Loucy (cell line): ENCODE data around the gene NIPSNAP3A.
A peak's percentile ranks its signal among the peaks of the same experiment; 100 is the strongest.

ENCODE experiments used
- H2AFZ ChIP-seq: fragments of 200-600 bp; sonication (generic); 2 replicates; pipeline ENCODE4 v1.6.0; 2016; ENCODE audit warnings: antibody characterized with exemption, mild to moderate bottlenecking, low read length, moderate library complexity
- H3F3A ChIP-seq: fragments of 200-600 bp; 2 replicates; pipeline ENCODE4 v1.6.0; 2016; ENCODE audit warnings: antibody characterized with exemption, low read depth, mild to moderate bottlenecking
- H3K27me3 ChIP-seq: fragments of 200-600 bp; sonication (generic); 2 replicates; pipeline ENCODE4 v1.6.1; 2014; ENCODE audit warnings: low read length, mild to moderate bottlenecking; ENCODE audit not compliant: insufficient read depth, poor library complexity, severe bottlenecking
- H3K36me3 ChIP-seq: fragments of 200-600 bp; sonication (generic); 2 replicates; pipeline ENCODE4 v1.6.1; 2016; ENCODE audit warnings: low read length; ENCODE audit not compliant: insufficient read depth
- H3K4me1 ChIP-seq: fragments of 200-600 bp; sonication (generic); 2 replicates; pipeline ENCODE4 v1.5.1; 2014; ENCODE audit warnings: low read length, mild to moderate bottlenecking; ENCODE audit not compliant: insufficient read depth, poor library complexity, severe bottlenecking
- H3K4me2 ChIP-seq: fragments of 200-600 bp; sonication (generic); 2 replicates; pipeline ENCODE4 v1.6.0; 2014; ENCODE audit warnings: antibody characterized with exemption, low read length, low read depth, mild to moderate bottlenecking; ENCODE audit not compliant: poor library complexity, severe bottlenecking
- H3K4me3 ChIP-seq: fragments of 200-600 bp; sonication (generic); 2 replicates; pipeline ENCODE4 v1.5.1; 2014; ENCODE audit warnings: low read length, mild to moderate bottlenecking, mixed read lengths; ENCODE audit not compliant: poor library complexity, severe bottlenecking
- H3K79me2 ChIP-seq: fragments of 200-600 bp; sonication (generic); 2 replicates; pipeline ENCODE4 v1.6.1; 2014; ENCODE audit warnings: low read length; ENCODE audit not compliant: insufficient read depth
- H3K9ac ChIP-seq: fragments of 200-600 bp; sonication (generic); 2 replicates; pipeline ENCODE4 v1.6.0; 2014; ENCODE audit warnings: mild to moderate bottlenecking, low read depth, low read length, moderate library complexity; ENCODE audit not compliant: poor library complexity, severe bottlenecking
- H3K9me2 ChIP-seq: fragments of 200-600 bp; sonication (generic); replicated peaks from 2 replicates; pipeline ENCODE4 v1.6.1; 2016; ENCODE audit warnings: low read depth, low read length, mixed read lengths
- H3K9me3 ChIP-seq: fragments of 200-600 bp; sonication (generic); 2 replicates; pipeline ENCODE4 v1.6.1; 2014; ENCODE audit warnings: mild to moderate bottlenecking, antibody characterized with exemption, low read length, low read depth; ENCODE audit not compliant: insufficient read depth
- H4K20me1 ChIP-seq: fragments of 200-600 bp; sonication (generic); 2 replicates; pipeline ENCODE4 v1.6.0; 2014; ENCODE audit warnings: antibody characterized with exemption, low read length, mild to moderate bottlenecking; ENCODE audit not compliant: insufficient read depth, poor library complexity, severe bottlenecking
- EZH2phosphoT487 ChIP-seq: fragments of 200-600 bp; IDR thresholded peaks from 2 replicates; pipeline ENCODE4 v1.6.1; 2018; ENCODE audit warnings: antibody characterized with exemption, mild to moderate bottlenecking, moderate library complexity, borderline replicate concordance
- TF ChIP-seq, protein P1 (sequence below): fragments of 200-600 bp; sonication (generic); conservative IDR thresholded peaks from 2 replicates; pipeline ENCODE4 v1.5.1; 2014; ENCODE audit warnings: mild to moderate bottlenecking, antibody characterized with exemption, low read length

Gene NIPSNAP3A

DNA sequence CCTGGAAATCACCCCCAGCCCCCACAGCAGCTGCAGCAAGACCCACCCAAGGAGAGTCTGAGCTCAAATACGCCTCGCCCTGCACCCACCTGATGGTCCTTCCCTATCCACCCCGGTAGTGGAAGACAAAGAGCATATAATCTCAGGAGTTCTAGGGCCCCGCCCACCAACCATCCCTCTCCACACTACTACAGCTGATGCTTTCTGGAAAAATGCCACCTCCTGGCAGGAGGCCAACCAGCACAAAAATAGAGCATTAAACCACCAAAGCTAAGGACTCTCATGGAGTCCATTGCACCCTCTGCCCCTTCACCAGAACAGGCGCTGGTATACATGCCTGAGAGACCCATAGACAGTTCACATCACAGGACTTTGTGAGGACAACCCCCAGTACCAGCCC lies 22.5 kb upstream of the NIPSNAP3A start:
- H3K79me2 ChIP-seq: no peaks in the 10 kb centered on the region
- no peak overlapping the region for H3K4me3 ChIP-seq
- no peaks in the 10 kb centered on the region for H3K27me3 ChIP-seq
- H3F3A ChIP-seq: no peaks in the 10 kb centered on the region
- no peak overlapping the region for H3K9ac ChIP-seq
- TF ChIP-seq EZH2phosphoT487: no peak
- TF ChIP-seq, protein P1, sequence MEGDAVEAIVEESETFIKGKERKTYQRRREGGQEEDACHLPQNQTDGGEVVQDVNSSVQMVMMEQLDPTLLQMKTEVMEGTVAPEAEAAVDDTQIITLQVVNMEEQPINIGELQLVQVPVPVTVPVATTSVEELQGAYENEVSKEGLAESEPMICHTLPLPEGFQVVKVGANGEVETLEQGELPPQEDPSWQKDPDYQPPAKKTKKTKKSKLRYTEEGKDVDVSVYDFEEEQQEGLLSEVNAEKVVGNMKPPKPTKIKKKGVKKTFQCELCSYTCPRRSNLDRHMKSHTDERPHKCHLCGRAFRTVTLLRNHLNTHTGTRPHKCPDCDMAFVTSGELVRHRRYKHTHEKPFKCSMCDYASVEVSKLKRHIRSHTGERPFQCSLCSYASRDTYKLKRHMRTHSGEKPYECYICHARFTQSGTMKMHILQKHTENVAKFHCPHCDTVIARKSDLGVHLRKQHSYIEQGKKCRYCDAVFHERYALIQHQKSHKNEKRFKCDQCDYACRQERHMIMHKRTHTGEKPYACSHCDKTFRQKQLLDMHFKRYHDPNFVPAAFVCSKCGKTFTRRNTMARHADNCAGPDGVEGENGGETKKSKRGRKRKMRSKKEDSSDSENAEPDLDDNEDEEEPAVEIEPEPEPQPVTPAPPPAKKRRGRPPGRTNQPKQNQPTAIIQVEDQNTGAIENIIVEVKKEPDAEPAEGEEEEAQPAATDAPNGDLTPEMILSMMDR: no peak
- H3K4me1 ChIP-seq: no peaks in the 10 kb centered on the region
- H4K20me1 ChIP-seq: no peaks in the 10 kb centered on the region
- no peaks in the 10 kb centered on the region for H3K9me2 ChIP-seq
- H3K4me2 ChIP-seq: no peak overlapping the region
- H2AFZ ChIP-seq: no peak overlapping the region
- no peaks in the 10 kb centered on the region for H3K9me3 ChIP-seq
- no peaks in the 10 kb centered on the region for H3K36me3 ChIP-seq

DNA sequence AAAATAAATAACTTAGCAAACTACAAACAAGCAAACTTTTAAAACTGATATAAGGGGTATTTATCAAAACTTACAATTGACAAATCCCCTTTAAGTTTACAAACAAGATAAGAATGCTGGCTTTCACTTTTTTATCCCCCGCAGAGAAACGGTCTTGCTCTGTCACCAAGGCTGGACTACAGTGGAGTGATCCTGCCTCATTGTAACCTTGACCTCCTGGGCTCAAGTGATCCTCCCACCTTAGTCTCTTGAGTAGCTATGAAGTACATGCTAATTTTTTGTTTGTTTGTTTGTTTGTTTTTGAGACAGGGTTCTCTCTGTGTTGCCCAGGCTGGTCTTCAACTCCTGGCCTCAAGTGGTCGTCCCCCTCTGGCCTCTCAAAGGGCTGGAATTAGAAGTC lies 9.0 kb upstream of the NIPSNAP3A start:
- Histone ChIP-seq H3K4me1 (no peaks in the 10 kb centered on the region), H4K20me1 (no peaks in the 10 kb centered on the region), H3K36me3 (no peaks in the 10 kb centered on the region), H3K9ac (no peak overlapping the region), H3K27me3 (no peaks in the 10 kb centered on the region), H3K9me3 (no peaks in the 10 kb centered on the region), H3K4me3 (no peak overlapping the region), H3K4me2 (no peak overlapping the region), H3K9me2 (no peaks in the 10 kb centered on the region), H2AFZ (no peak overlapping the region), H3F3A (no peaks in the 10 kb centered on the region), H3K79me2 (no peaks in the 10 kb centered on the region)
- TF ChIP-seq, protein P1: no peak
- no peak for TF ChIP-seq EZH2phosphoT487

DNA sequence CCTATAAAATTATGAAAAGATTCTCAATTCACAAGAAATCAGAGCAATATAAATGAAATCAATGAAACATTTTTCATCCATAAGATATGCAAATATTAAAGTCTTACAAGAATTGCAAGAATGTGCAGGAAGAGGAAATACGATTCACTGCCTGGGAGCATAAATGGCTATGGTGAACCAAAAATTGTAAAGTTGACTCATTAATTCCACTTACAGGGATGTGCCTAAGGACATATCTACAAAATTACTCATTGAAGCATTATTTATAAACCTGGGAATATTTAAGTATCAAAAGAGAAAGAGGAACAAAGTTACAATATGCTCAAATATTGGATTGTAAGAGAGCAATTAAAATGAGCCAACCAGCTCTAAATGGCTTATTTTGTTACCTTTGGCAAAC lies 6.9 kb upstream of the NIPSNAP3A start:
- Histone ChIP-seq H4K20me1 (no peaks in the 10 kb centered on the region), H3K4me1 (peaks cover 3% of the 10 kb centered on the region), H3K27me3 (no peaks in the 10 kb centered on the region), H3K9me3 (no peaks in the 10 kb centered on the region), H3K9me2 (no peaks in the 10 kb centered on the region), H3K36me3 (no peaks in the 10 kb centered on the region), H2AFZ (peak overlapping the region; percentile 29; the same call in 1 of the 2 replicates), H3K4me2 (no peak overlapping the region), H3K4me3 (no peak overlapping the region), H3K79me2 (no peaks in the 10 kb centered on the region), H3K9ac (no peak overlapping the region), H3F3A (no peaks in the 10 kb centered on the region)
- TF ChIP-seq EZH2phosphoT487: no peak
- TF ChIP-seq, protein P1: no peak
